HEK293 (cell line): Measurements from ENCODE around the gene ENO3.

Experiments used
- GLI4 ChIP-seq: fragments of 450-650 bp; formaldehyde crosslinking; IDR thresholded peaks from 2 replicates; pipeline ENCODE4 v1.5.1; 2016; ENCODE audit warnings: missing biosample characterization, missing genetic modification characterization
- ZNF140 ChIP-seq: fragments of 450-650 bp; formaldehyde crosslinking; IDR thresholded peaks from 2 replicates; pipeline ENCODE4 v1.5.1; 2016; ENCODE audit warnings: missing biosample characterization, missing genetic modification characterization
- ZNF362 ChIP-seq: fragments of 450-650 bp; formaldehyde crosslinking; IDR thresholded peaks from 2 replicates; pipeline ENCODE4 v1.5.1; 2016; ENCODE audit warnings: missing biosample characterization, missing genetic modification characterization

GRCh38 chr17:4944163-4944553 is 6.8 kb upstream of the ENO3 start:
- TF ChIP-seq ZNF362 (no peak), ZNF140 (tag by site-specific recombination) (no peak), GLI4 (no peak)
